GM19452 (cell line): ENCODE measurements around the gene CAMSAP1.

Experiments used
- ATAC-seq: cut with Tn5 transposase; IDR thresholded peaks from one replicate; pipeline ENCODE4 v1.9.1; 2021; ENCODE audit not compliant: unreplicated experiment

The CAMSAP1 gene

DNA sequence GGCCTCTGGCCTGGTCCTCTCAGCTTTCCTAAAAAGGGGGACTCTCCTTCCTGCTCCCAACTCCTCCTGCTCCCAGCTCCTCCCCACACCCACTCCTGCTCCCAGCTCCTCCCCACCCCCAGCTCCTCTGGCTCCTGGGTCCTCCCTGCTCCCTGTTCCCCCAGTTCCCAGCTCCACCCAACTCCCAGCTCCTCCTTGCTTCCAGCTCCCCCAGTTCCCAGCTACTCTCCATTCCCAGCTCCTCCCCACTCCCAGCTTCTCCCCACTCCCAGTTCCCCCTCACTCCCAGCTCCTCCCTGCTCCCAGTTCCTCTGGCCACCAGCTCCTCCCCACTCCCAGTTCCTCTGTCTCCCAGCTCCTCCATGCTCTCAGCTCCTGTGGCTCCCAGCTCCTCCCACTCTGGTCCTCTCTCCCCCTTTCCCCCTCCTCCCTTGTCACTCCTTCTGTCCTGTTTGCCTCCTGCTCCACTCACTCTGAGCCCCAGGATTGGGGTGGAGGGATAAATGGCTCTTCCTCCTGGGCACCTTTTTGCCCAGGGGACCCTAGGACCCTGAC lies 129.6 kb downstream of the CAMSAP1 start:
- no peak for ATAC-seq

DNA sequence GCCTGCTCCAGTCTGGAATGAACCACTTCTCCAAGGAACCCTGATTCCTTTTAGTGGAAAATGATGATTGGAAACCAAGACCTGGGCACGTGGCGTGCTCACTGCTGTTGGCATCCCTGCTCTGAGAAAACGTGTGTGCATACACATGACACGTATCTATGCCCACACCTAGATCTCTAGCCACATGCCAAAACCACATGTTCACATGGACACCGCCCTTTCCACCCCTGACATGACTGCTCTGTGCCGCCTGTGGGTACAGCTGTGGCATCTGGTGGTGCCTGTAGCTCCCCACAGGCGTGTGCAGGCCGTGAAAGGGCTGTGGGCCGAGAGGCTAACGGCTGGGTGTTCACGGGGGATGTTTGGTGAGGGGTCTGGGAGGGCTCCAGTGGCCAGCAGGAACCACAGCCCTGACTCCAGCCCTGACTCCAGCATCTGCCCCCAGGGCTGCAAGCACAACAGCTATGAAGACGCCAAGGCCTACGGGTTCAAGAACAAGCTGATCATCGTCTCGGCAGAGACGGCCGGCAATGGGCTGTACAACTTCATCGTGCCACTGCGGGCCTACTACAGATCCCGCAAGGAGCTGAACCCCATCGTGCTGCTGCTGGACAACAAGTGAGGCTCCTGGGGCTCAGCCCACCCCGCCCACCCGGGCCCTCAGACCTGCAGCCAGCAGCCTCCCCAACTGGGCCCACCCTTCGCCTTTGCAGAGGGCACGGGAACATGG lies 130.3 kb downstream of the CAMSAP1 start:
- ATAC-seq = no peak

DNA sequence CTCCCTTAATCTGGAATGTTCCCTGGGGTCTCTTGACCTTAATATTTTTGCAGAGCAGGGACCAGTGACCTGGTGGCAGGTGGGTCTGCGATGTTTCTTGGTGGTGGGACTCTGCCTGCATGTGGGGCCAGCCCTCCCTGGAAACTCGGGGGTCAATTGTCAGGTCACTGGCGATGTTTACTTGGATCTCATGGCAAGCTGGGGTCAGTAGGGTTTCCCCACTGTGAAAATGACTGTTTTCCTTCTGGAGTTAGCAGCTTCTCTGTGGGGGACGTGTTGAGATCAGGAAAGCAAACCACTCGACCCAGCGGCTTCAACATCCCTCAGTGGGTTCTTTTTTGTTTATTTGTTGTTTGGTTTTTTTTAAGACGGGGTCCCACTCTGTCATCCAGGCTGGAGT lies 131.4 kb downstream of the CAMSAP1 start:
- no peak for ATAC-seq

DNA sequence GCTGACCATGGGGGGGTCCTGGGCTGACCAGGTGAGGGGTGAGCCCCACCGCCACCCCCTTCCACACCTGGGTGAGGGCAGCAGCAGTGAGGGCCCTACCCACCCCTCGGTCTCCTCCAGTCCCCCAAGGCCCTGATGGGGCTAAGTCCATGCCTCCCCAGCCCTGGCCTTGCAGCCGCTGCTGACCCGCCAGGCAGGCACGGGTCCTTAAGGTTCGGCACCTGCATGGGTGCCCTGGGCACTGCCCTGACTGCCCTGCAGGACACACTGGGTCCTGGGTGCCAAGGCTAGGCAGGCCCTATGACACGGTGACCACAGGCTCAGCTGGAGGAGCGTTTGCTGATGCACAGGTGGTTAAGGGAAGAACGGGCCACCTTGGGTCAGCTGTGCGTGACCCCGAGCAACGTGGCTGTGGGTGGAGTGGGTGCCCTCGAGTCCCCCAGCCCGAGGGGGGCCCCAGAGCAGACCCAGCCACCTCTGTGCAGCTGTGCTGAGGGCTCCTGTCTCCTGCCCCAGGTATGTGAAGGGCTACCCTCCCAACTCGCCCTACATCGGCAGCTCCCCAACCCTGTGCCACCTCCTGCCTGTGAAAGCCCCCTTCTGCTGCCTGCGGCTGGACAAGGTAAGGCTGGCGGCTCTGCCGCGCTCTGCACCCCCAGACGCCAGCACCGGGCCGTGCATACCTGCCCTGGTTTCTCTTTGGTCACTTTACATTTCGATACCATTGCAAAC lies 132.4 kb downstream of the CAMSAP1 start:
- no peak for ATAC-seq

DNA sequence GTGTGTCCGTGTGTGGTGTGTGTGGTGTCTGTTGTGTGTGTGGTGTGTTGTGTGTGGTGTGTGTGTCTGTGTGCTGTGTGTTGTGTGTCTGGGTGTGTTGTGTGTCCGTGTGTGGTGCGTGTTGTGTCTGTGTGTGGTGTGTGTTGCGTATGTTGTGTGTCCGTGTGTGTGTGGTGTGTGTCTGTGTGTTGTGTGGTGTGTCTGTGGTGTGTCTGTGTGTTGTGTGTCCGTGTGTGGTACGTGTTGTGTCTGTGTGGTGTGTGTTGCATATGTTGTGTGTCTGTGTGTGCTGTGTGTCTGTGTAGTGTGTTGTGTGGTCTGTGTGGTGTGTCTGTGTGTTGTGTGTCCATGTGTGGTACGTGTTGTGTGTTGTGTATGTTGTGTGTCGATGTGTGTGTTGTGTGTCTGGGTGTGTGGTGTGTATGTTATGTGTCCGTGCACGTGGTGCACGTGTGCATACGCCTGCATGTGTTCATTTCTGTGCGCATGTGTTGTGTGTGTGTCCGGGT lies 133.1 kb downstream of the CAMSAP1 start:
- ATAC-seq = no peak

DNA sequence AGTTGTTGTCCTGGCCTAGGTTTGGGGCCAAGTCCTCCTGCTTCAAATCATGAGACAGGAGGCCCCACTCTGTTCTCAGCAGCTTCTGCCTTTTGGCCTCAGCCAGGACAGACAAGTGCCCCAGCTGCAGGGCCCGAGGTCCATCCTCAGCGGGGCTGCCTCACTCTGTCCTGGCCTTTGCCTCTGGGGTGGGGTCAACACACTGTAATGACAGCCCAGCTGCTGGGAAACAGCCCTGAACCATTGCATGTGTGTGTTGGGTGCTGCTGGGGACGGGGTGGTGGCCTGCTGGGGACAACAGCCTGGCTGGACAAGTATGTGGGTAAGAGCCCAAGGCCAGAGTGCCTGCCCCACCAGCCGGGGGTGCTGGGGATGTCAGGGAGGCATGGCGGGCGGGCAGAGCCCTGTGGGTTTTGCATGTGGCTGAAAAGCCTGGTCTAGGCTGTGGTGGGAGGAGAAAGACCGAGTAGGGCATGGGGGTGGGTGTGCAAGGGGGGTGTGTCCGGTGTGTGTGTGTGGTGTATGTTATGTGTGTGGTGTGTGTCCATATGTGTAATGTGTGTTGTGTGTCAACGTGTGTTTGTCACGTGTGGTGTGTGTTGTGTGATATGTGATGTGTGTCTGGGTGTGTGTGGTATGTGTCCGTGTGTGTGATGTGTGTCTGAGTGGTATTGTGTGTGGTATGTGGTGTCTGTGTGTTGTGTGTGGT lies 133.7 kb downstream of the CAMSAP1 start:
- no peak for ATAC-seq

DNA sequence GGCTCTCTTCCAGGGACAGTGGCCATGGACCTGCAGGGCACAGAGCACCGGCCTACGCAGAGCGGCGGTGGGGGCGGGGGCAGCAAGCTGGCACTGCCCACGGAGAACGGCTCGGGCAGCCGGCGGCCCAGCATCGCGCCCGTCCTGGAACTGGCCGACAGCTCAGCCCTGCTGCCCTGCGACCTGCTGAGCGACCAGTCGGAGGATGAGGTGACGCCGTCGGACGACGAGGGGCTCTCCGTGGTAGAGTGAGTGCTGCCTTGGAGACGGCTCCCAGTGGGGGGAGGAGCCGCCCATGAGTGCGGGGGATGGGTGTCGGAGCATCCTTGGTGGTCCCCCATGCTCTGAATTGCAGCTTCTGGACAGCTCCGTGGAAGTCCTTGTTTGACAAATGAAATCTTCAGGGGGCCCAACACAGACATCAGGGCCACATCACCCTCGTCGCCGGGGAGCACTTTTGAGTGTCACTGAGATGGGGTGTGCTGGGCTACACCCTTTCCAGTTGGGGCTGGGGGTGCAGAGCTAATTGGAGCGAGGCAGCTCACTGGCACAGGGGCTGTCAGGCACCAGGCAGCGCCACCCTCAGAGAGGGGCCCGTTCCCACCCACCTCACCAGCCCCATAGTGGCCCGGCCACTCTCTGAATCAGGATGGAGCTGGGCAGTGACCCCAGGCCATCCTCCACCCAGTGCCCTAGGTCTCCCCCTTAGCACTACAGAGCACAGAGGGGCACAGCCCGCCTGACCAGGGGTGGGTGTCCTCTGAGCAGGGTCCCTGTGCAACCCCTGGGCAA lies 134.4 kb downstream of the CAMSAP1 start:
- no peak for ATAC-seq

DNA sequence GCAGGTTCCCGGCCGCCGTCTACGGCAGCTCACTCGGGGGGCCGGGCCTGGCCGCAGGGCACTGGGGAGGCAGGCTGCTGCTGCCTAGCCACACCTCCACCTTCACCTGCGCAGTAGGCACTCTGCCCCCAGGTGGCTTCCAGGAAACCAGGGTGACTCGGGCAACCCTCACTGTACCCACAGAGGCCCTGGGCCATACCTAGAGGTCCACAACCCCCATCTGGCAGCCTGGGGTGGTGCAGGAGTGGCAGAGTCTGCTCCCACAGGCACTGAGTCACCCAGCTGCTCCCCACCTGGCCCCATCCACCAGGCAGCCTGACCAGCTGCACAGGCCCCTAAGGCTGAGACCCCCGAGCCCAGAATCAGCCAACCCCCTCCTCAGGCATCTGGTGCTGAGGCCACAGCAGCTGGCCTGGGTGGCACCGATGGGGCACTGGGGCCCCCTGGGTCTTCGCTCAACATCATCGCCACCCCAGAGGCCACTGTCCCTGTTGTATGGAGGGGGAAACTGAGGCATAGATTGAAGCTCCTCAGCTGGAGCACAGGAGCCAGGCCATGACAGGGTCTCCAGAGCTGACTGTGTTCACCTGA lies 135.2 kb downstream of the CAMSAP1 start:
- ATAC-seq = no peak

DNA sequence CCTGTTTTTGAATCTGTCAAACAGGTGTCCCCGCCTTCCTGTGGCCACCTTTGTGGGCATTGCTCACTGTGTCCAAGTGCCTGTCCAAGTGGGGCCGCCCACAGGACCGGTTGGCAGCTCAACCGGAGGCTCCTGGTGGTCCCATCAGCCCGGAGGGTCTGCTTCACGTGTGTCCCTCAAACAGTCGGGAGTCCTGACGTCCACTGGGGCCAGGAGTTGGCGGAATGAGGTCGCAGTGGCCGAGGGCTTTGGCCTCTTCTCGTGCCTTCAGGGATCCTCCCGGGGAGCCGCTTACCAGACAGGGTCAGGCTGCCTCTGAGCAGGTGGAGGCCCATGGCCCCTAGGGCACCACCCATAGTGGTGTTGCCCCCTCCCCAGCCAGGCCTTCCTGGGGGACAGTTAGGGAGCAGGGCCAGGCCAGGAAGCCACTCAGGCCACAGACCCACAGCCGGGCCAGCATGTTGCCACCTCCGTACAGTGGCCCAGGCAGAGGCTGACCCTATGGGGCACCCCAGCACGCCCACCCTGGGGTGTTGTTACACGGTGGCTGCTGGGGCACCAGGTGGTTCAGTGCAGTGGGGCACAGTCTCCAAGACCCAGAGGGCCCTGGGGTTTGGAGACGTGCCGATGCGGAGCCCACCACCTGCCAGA lies 135.8 kb downstream of the CAMSAP1 start:
- ATAC-seq = no peak

DNA sequence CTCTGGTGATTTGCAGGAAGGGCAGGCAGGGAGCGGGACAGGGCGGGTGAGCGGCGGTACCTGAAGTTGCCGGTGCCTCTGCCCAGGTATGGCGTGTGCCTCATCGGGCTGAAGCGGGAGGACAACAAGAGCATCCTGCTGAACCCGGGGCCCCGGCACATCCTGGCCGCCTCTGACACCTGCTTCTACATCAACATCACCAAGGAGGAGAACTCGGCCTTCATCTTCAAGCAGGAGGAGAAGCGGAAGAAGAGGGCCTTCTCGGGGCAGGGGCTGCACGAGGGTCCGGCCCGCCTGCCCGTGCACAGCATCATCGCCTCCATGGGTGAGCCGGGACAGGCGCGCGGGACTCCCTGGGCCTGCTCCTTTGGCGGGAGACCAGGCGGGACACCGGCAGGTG lies 136.6 kb downstream of the CAMSAP1 start:
- no peak for ATAC-seq

DNA sequence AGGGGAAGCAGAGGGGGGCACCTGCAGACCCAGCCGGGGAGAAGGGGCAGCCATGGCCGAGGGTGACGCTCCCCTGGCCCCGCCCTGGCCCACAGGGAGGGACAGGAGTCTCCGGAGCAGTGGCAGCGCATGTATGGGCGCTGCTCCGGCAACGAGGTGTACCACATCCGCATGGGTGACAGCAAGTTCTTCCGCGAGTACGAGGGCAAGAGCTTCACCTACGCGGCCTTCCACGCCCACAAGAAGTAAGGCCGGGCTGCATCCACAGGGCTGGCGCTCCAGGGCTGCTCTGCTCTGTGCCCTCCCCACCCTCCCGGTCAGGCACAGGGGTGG lies 137.2 kb downstream of the CAMSAP1 start:
- ATAC-seq = no peak

DNA sequence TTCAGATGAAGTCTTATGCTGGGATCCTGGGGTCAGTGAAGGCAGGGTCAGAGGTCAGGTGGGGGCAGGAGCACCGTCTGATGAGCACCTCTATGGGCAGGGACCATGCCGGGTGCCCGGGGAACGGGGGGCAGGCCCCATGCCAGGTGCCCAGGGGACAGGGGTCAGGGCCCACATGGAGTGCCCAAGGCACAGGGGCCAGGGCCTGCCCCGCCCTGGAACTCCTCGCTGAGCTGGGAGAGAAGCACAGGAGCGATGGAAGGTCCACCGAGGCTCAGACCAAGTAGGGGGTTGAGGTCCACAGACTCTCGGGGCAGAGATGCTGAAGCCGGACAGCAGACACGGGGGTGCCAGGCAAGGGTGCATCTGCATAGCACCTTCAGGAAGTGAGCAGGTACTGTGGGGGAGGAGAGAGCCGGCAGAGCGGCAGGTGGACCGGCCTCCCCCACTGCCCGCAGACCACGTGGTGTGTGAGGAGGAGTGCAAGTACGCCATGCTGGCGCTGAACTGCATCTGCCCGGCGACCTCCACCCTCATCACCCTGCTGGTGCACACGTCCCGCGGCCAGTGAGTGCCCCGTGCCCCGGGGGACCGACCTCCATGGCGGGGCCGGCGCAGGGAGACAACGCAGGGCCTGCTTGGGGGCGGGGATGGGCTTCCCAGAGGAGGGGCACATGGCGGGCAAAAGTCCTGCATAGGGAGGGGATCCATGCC lies 137.7 kb downstream of the CAMSAP1 start:
- ATAC-seq = no peak

DNA sequence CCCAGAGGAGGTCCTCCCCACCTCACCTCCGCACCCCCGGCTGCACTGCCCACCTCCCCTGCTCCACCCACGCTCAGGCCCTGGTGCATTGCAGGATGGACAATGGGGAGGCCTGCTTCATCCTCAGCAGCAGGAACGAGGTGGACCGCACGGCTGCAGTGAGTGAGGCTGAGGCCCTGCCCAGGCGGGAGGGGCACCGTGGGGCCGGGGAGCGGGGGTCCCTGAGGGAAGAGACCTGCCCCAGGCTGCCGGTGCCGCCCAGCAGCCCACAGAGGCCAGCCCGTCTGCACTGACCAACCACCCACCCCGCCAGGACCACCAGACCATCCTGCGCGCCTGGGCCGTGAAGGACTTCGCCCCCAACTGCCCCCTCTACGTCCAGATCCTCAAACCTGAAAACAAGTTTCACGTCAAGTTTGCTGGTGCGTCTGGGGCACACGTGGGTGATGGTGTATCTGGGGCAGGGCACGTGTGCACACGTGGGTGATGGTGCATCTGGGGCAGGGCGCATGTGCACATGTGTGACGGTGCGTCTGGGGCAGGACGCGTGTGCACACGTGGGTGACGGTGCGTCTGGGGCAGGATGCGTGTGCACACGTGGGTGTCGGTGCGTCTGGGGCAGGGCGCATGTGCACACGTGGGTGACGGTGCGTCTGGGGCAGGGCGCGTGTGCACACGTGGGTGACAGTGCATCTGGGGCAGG lies 138.7 kb downstream of the CAMSAP1 start:
- ATAC-seq = no peak

DNA sequence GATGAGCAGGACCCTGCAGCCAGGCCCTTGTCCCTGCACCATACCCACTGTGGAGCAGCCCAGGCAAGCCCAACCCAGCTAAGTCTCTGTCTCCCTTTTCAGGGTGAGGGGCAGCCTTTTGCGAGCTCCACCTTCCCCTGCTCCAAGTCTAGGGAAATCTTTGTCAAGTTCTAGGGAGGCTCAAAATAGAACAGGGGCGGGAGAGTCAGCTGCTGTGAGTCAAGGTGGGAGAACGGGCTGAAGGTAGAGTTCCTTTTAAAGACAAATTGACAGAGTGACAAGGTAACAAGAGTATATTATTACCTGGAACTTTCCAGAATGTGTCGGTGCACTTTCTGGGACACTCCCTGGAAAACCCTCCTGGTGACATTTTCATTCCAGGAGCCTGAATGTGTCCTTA lies 140.6 kb downstream of the CAMSAP1 start:
- ATAC-seq = no peak

DNA sequence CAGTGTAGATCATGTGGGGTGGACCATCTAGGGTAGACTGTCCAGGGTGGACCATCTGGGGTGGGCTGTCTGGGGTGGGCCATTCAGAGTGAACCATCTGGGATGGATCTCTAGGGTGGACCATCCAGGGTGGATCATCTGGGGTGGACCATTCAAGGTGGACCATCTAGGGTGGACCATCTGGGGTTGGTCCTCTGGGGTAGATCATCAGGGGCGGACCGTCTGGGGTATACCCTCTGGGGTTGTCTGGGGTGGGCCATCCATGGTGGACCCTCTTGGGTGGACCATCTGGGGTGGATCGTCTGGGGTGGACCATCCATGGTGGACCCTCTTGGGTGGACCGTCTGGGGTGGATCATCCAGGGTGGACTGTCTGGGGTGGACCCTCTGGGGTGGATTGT lies 141.1 kb downstream of the CAMSAP1 start:
- no peak for ATAC-seq

DNA sequence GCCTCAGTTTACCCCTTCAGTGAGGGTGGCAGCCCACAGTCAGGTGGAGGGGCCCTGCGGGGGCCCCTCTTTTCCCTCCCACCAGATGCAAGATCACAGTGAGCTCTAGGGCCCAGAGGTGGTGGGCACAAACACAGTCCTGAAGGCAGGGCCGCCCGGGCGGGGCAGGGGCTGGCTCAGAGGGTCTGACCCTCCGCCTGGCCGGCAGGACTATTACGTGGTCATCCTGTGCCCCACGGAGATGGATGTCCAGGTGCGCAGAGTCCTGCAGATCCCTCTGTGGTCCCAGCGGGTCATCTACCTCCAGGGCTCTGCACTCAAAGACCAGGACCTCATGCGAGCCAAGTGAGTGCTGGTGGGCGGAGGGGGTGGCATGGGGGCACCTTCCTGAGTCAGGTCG lies 141.9 kb downstream of the CAMSAP1 start:
- ATAC-seq = no peak

DNA sequence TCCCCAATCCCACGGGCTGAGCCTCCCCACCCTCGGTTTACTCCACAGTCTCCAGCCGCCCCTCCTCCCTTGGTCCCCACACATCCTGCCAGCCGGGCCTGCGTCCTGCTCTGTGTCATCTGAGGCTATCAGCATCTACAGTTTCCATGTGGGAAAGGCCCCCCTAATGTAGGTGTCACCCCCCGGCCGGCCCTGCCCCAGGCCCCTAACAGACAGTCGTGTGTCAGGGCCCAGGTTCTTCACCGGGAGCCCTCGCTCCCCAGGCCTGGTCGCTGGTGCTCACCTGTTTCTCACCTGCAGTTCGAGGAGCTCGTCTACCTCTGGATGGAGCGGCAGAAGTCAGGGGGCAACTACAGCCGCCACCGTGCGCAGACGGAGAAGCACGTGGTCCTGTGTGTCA lies 142.6 kb downstream of the CAMSAP1 start:
- ATAC-seq = no peak

DNA sequence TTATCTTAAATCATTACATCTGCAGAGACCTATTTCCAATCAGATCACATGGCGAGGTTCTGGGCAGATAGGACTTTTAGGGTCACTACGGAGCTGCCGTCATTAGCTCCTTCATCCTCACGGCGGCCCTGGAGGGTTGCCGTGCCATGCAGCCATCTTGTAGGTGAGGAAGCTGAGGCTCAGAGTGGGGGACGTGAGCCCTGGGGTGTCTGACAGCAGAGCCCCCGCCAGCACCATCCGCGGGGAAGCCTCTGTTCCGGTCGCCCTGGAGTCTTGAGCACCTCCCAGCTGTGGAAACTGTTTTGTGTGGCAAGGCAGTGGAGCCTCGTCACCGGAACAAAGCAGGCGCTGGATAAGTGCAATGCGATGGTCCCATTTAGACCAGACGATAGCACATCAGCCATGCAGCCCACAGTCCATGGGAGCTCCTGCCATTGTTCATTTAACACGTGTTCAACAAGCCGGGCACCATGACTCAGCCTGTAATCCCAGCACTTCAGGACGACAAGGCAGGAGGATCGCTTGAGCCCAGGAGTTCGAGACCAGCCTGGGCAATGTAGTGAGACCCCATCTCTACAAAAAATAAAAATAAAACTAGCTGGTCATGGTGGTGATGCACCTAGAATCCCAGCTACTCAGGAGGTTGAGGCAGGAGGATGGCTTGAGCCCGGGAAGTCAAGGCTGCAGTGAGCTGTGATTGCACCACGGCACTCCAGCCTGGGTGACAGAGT lies 143.5 kb downstream of the CAMSAP1 start:
- ATAC-seq = no peak
